ENCODE results near the gene GDAP1L1.
"Not testable (repeated sequence)": the region's sequence is repeated elsewhere in the genome, so short reads cannot be mapped to it uniquely, and the experiment has no call there.

GDAP1L1 gene

GRCh38 chr20:44221368-44221954, 25.6 kb upstream of the GDAP1L1 start:
- no peak for DNase-seq

GRCh38 chr20:44222027-44222426, 25.1 kb upstream of the GDAP1L1 start:
- DNase-seq: no peak

- DNase-seq: no peak
Observed at GRCh38 chr20:44222633-44223368, 24.3 kb upstream of the GDAP1L1 start.

- DNase-seq: no peak
Observed at GRCh38 chr20:44223721-44224120, 23.4 kb upstream of the GDAP1L1 start.

- no peak for DNase-seq
Observed at GRCh38 chr20:44224637-44225036, 22.5 kb upstream of the GDAP1L1 start.

- DNase-seq: no peak
Observed at GRCh38 chr20:44228465-44229258, 18.4 kb upstream of the GDAP1L1 start.

- no peak for DNase-seq
Observed at GRCh38 chr20:44231193-44231592, 15.9 kb upstream of the GDAP1L1 start.

- DNase-seq: no peak
Observed at GRCh38 chr20:44231713-44232468, 15.2 kb upstream of the GDAP1L1 start.

- DNase-seq: not testable (repeated sequence)
Observed at GRCh38 chr20:44232469-44232856, 14.6 kb upstream of the GDAP1L1 start.

- DNase-seq: no peak
Observed at GRCh38 chr20:44233436-44234016, 13.6 kb upstream of the GDAP1L1 start.

- DNase-seq: no peak
Observed at GRCh38 chr20:44234566-44235317, 12.4 kb upstream of the GDAP1L1 start.

GRCh38 chr20:44235702-44236101, 11.4 kb upstream of the GDAP1L1 start:
- DNase-seq: no peak

- not testable (repeated sequence) for DNase-seq
Observed at GRCh38 chr20:44236840-44237239, 10.3 kb upstream of the GDAP1L1 start.

- no peak for DNase-seq
Observed at GRCh38 chr20:44241796-44242195, 5.3 kb upstream of the GDAP1L1 start.

- no peak for DNase-seq
Observed at GRCh38 chr20:44245977-44246376, 1.1 kb upstream of the GDAP1L1 start.

GRCh38 chr20:44247586-44248409, 690 bp downstream of the GDAP1L1 start:
- no peak for DNase-seq

- no peak for DNase-seq
Observed at GRCh38 chr20:44248410-44248759, 1.3 kb downstream of the GDAP1L1 start.

GRCh38 chr20:44251284-44251683, 4.2 kb downstream of the GDAP1L1 start:
- DNase-seq: no peak

GRCh38 chr20:44253528-44253927, 6.4 kb downstream of the GDAP1L1 start:
- DNase-seq: no peak

- no peak for DNase-seq
Observed at GRCh38 chr20:44254073-44254472, 7.0 kb downstream of the GDAP1L1 start.

GRCh38 chr20:44255942-44256341, 8.8 kb downstream of the GDAP1L1 start:
- no peak for DNase-seq
